IPS-18a (cell line): ENCODE measurements around the gene RNF114.
"Not testable (repeated sequence)": the region's sequence is repeated elsewhere in the genome, so short reads cannot be mapped to it uniquely, and the experiment has no call there.

ENCODE experiments used
- H3K27ac ChIP-seq: one replicate; pipeline ENCODE4 v1.5.1; 2013; ENCODE audit warnings: low read length
- H3K27me3 ChIP-seq: one replicate; pipeline ENCODE4 v1.6.1; 2013; ENCODE audit warnings: mild to moderate bottlenecking, low read length; ENCODE audit not compliant: control insufficient read depth, insufficient read depth
- H3K36me3 ChIP-seq: one replicate; pipeline ENCODE4 v1.6.1; 2013; ENCODE audit warnings: low read depth, low read length; ENCODE audit not compliant: control insufficient read depth
- H3K4me1 ChIP-seq: one replicate; pipeline ENCODE4 v1.6.1; 2013; ENCODE audit warnings: low read depth, low read length; ENCODE audit not compliant: control insufficient read depth
- H3K4me3 ChIP-seq: one replicate; pipeline ENCODE4 v1.5.1; 2013; ENCODE audit warnings: low read length
- H3K9ac ChIP-seq: one replicate; pipeline ENCODE4 v1.6.1; 2013; ENCODE audit warnings: mild to moderate bottlenecking, low read length, moderate library complexity
- H3K9me3 ChIP-seq: one replicate; pipeline ENCODE4 v1.6.1; 2013; ENCODE audit warnings: low read depth, low read length; ENCODE audit not compliant: control insufficient read depth

Gene RNF114

DNA sequence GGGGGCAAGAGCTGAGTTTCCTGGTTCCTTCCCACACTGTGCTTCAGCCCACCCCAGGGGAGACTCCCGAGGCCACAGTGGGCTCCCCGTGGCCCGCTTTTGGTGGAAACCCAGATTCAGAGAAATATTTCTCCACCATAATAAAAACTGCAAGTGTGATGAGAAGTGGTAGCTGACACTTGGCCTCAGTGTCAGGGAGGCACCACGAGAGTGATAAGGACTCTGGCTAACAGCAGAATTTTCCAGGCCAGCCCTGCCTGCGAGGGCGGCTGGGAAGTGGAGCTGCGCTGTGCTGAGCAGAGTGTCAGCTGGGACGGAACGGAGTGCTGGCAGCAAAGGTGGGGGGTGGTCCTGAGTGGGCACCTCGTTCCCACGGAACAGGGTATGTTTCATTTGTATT lies 43.4 kb upstream of the RNF114 start:
- no peaks in the 10 kb centered on the region for H3K9me3 ChIP-seq
- no peaks in the 10 kb centered on the region for H3K27me3 ChIP-seq
- H3K36me3 ChIP-seq, result no peaks in the 10 kb centered on the region
- H3K27ac ChIP-seq, result no peak overlapping the region
- no peaks in the 10 kb centered on the region for H3K4me1 ChIP-seq
- no peak overlapping the region for H3K9ac ChIP-seq
- no peak overlapping the region for H3K4me3 ChIP-seq

GRCh38 chr20:49893242-49894072 lies 42.7 kb upstream of the RNF114 start:
- Histone ChIP-seq H3K27me3 (no peaks in the 10 kb centered on the region), H3K27ac (no peak overlapping the region), H3K4me1 (no peaks in the 10 kb centered on the region), H3K36me3 (no peaks in the 10 kb centered on the region), H3K4me3 (no peak overlapping the region), H3K9ac (no peak overlapping the region), H3K9me3 (no peaks in the 10 kb centered on the region)

DNA sequence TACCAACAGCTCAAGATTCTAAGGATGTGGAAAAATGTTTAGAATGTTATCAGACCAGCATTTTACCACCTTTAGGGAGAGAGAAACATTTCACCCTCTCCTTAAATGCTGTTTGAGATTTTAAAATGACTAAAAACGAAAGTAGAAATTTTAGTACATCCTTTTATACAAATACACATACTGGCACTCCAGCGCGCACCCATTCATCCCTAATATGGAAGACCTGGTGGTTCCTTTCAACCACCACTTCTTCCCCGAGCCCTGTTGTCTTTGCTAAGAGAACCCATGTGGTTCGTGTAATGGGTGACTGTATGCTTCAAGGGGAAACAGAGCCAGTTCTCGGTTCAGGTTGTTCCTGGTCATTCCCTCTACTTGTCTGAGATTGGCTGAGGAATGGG lies 42.1 kb upstream of the RNF114 start:
- Histone ChIP-seq H3K36me3 (no peaks in the 10 kb centered on the region), H3K4me3 (no peak overlapping the region), H3K27me3 (no peaks in the 10 kb centered on the region), H3K9me3 (no peaks in the 10 kb centered on the region), H3K9ac (no peak overlapping the region), H3K4me1 (no peaks in the 10 kb centered on the region), H3K27ac (no peak overlapping the region)

- not testable (repeated sequence) for H3K27me3 ChIP-seq, H3K4me1 ChIP-seq, H3K27ac ChIP-seq, H3K9me3 ChIP-seq, H3K4me3 ChIP-seq, H3K36me3 ChIP-seq, H3K9ac ChIP-seq
Measured at GRCh38 chr20:49895474-49896093, 40.6 kb upstream of the RNF114 start.

- Histone ChIP-seq H3K27ac (no peak overlapping the region), H3K9me3 (no peaks in the 10 kb centered on the region), H3K4me1 (no peaks in the 10 kb centered on the region)
Measured at GRCh38 chr20:49896204-49896603, 40.0 kb upstream of the RNF114 start.

DNA sequence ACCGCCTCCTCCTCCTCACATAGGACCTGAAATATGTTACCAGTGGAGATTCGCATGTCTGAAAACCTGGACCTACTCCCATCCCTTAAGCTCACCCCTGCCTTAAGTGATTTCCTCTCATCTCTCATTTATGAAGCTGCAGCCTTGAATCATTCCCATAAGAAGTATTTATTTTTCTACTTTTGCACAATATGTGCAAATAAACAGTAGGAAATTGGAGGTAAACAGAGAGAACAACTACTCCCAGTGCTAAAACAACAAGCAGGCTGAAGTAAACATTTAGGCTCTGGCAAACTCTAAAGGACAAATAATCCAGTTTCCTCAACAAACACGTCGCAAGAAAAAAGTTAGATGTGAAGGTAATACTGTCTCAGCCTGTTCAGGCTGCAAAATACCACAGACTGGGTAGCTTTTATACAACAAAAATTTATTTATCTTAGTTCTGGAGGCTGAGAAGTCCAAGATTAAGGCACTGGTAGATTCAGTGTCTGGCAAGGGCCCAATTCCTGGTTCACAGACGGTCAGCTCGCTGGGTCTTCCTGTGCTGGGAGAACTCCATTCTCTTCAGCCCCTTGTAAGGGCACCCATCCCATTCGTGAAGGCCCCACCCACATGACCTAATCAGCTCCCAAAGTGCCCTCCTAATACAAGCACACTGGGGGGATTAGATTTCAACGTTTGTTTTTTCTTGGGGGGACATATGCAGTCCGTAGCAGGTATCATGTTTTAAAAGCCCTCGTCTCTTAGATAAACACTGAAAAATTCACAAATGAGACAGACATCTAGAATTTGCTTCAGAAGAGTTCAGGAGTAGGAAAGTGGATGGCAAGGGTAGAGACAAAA lies 36.4 kb upstream of the RNF114 start:
- no peak overlapping the region for H3K4me3 ChIP-seq
- H3K4me1 ChIP-seq, result no peaks in the 10 kb centered on the region
- no peak overlapping the region for H3K9ac ChIP-seq
- peaks cover under 1% of the 10 kb centered on the region for H3K36me3 ChIP-seq
- no peak overlapping the region for H3K27ac ChIP-seq
- no peaks in the 10 kb centered on the region for H3K27me3 ChIP-seq
- no peaks in the 10 kb centered on the region for H3K9me3 ChIP-seq

More at GRCh38 chr20:49896204-49896603, 40.0 kb upstream of the RNF114 start:
- Histone ChIP-seq H3K27me3 (no peaks in the 10 kb centered on the region), H3K36me3 (no peaks in the 10 kb centered on the region), H3K4me3 (no peak overlapping the region), H3K9ac (no peak overlapping the region)

- Histone ChIP-seq H3K27me3 (no peaks in the 10 kb centered on the region), H3K9ac (no peak overlapping the region), H3K4me1 (no peaks in the 10 kb centered on the region), H3K36me3 (peaks cover 14% of the 10 kb centered on the region), H3K4me3 (no peak overlapping the region), H3K27ac (no peak overlapping the region), H3K9me3 (no peaks in the 10 kb centered on the region)
Measured at GRCh38 chr20:49901588-49901987, 34.6 kb upstream of the RNF114 start.

DNA sequence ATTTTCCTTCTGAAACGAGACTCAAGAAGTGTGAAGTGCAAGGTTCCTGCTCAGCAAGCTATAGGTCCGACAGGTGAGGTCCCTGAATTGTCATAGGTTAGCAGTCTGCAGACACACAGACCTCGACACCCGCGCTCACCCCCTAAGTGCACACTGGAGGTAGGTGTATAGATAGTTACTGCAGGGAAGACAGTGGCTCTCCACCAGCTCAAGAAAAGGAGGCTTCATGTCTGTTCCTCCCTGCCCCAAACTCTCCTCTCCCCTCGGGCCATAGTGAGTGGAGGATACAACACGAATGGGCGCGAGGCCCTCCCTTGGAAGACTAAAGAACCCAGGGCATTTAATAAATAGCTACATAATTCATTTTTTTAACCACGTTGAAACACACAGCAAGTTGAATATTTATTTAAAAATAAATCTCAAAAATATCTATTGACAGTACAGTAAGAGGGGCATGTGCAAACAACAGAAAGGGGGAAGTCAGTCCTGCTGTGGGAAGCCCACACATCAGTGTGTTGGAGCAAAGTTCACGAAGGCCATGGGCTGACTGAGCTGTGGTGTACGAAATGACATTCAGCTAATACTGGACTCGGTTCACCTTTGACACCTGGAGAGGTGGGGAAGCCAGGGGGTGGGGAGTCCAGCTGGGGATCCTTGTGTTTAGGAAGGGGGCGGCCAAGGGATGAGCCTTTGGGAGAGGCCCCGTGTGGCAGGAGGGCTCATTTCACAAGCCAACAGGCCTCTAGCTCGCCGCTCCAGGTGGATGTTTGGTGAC lies 31.6 kb upstream of the RNF114 start:
- Histone ChIP-seq H3K27ac (no peak overlapping the region), H3K9me3 (no peaks in the 10 kb centered on the region), H3K36me3 (peaks cover 26% of the 10 kb centered on the region), H3K4me3 (no peak overlapping the region), H3K27me3 (no peaks in the 10 kb centered on the region), H3K4me1 (no peaks in the 10 kb centered on the region), H3K9ac (no peak overlapping the region)

DNA sequence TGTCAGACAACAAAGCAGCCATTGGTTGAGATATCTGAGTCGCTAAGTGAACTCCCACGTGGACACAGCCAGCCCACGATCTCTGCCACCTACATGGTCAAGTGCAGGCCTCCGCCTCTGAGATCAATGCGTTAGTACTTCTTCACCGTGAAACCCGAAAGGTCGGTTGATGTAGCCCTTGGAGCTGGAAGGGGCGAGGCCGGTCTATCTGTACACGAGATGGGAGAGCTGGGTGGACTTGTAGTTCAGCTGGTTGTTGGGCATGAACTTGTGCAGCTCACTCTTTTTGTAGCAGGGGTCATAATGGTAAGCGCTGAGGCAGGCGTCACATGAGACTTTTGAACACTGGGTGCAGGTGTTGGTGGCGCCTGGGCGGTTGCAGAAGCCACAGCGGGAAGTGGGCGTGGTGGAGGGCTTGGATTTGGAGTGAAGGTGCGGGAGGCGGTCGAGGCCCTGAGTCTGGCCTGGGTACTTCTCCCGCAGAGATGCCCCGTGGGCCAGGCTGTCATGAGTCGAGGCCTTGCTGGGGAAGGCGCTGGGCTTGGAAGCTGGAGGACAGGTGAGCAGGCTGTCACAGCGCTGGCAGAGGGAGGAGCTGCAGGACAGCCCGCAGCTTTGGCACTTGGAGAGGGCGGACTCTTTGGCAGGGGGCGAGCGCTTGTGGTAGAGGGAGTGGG lies 30.6 kb upstream of the RNF114 start:
- Histone ChIP-seq H3K27ac (no peak overlapping the region), H3K9me3 (no peaks in the 10 kb centered on the region), H3K27me3 (no peaks in the 10 kb centered on the region), H3K9ac (no peak overlapping the region), H3K36me3 (peaks cover 26% of the 10 kb centered on the region), H3K4me1 (no peaks in the 10 kb centered on the region), H3K4me3 (no peak overlapping the region)

- Histone ChIP-seq H3K27me3 (no peaks in the 10 kb centered on the region), H3K9me3 (no peaks in the 10 kb centered on the region), H3K4me3 (no peak overlapping the region), H3K36me3 (peaks cover 26% of the 10 kb centered on the region), H3K27ac (no peak overlapping the region), H3K4me1 (no peaks in the 10 kb centered on the region), H3K9ac (no peak overlapping the region)
Measured at GRCh38 chr20:49906101-49906604, 30.0 kb upstream of the RNF114 start.
